ENCODE measurements around the gene NUDT8. TPM values are rescaled to one million over a fixed set of nuclear protein-coding genes. Genes with fewer than 3 reads are reported as not detected.

NUDT8 gene
- total RNA-seq, 1 experiment from 2014 or later: 13.2 TPM

- POLR2A ChIA-PET: no interaction called here
- TF ChIP-seq REST (IDR thresholded peaks at IDR 0.05; ENCODE audit: insufficient read depth in 1 of 2, low read depth in 2 of 2, low read length in 1 of 2) (no peak), POLR2AphosphoS5 (IDR thresholded peaks at IDR 0.05; ENCODE audit: low read depth, low read length) (no peak), CTCF (IDR thresholded peaks at IDR 0.05) (no peak), SIN3A (IDR thresholded peaks at IDR 0.05; ENCODE audit: borderline replicate concordance, insufficient read depth, low read depth, low read length) (no peak), TCF7L2 (IDR thresholded peaks at IDR 0.05; ENCODE audit: low read depth, low read length) (no peak)
- DNase-seq (ENCODE audit: low read depth, low spot score): no peak
- no peak overlapping the region for H3K27ac ChIP-seq (ENCODE audit: low read length)
- CTCF ChIA-PET: no interaction called here
- H3K4me3 ChIP-seq (ENCODE audit: low read depth in 2 of 2, low read length in 2 of 2): no peak overlapping the region
- H3K36me3 ChIP-seq (ENCODE audit: control insufficient read depth, insufficient read depth, low read length): no peaks in the 10 kb centered on the region
- in situ Hi-C loops (cut with HindIII; ENCODE audit: low pct_unique_long_range_greater_than_20kb, low sequenced_read_pairs) (no loop called here), intact Hi-C loops (cut with micrococcal nuclease; ENCODE audit: unreplicated experiment) (no loop called here)
- peaks cover 10% of the 10 kb centered on the region for H3K4me1 ChIP-seq (ENCODE audit: control insufficient read depth, insufficient read depth, low read length)
- BruUV-seq (replicated peaks): no TSS peak
- no peaks in the 10 kb centered on the region for H3K9me3 ChIP-seq (ENCODE audit: control insufficient read depth, insufficient read depth, low read depth, low read length)
- no peaks in the 10 kb centered on the region for H3K27me3 ChIP-seq (ENCODE audit: control insufficient read depth, insufficient read depth, low read length)
- ATAC-seq: no peak
Observed at GRCh38 chr11:67588136-67588503, 41.6 kb downstream of the NUDT8 start.

- Histone ChIP-seq H3K4me3 (ENCODE audit: low read depth in 2 of 2, low read length in 2 of 2) (no peak overlapping the region), H3K27me3 (ENCODE audit: control insufficient read depth, insufficient read depth, low read length) (no peaks in the 10 kb centered on the region), H3K4me1 (ENCODE audit: control insufficient read depth, insufficient read depth, low read length) (peaks cover 21% of the 10 kb centered on the region), H3K27ac (ENCODE audit: low read length) (no peak overlapping the region), H3K36me3 (ENCODE audit: control insufficient read depth, insufficient read depth, low read length) (no peaks in the 10 kb centered on the region), H3K9me3 (ENCODE audit: control insufficient read depth, insufficient read depth, low read depth, low read length) (no peaks in the 10 kb centered on the region)
- CTCF ChIA-PET: no interaction called here
- DNase-seq (ENCODE audit: low read depth, low spot score) (no peak), ATAC-seq (no peak)
- TF ChIP-seq REST (IDR thresholded peaks at IDR 0.05; ENCODE audit: insufficient read depth in 1 of 2, low read depth in 2 of 2, low read length in 1 of 2): no peak
- no peak for TF ChIP-seq POLR2AphosphoS5 (IDR thresholded peaks at IDR 0.05; ENCODE audit: low read depth, low read length)
- TF ChIP-seq SIN3A (IDR thresholded peaks at IDR 0.05; ENCODE audit: borderline replicate concordance, insufficient read depth, low read depth, low read length): no peak
- TF ChIP-seq CTCF (IDR thresholded peaks at IDR 0.05): no peak
- BruUV-seq (replicated peaks): no TSS peak
- in situ Hi-C loops (cut with HindIII; ENCODE audit: low pct_unique_long_range_greater_than_20kb, low sequenced_read_pairs) (no loop called here), intact Hi-C loops (cut with micrococcal nuclease; ENCODE audit: unreplicated experiment) (no loop called here)
- POLR2A ChIA-PET: no interaction called here
Observed at GRCh38 chr11:67586568-67587250, 43.0 kb downstream of the NUDT8 start.
